ENCODE measurements around the gene AP3D1.
"Not testable (repeated sequence)": the region's sequence is repeated elsewhere in the genome, so short reads cannot be mapped to it uniquely, and the experiment has no call there.

Gene AP3D1

GRCh38 chr19:2154587-2155075, 3.3 kb upstream of the AP3D1 start:
- FAIRE-seq = no peak
- no peak for DNase-seq (ENCODE audit: low spot score)

- DNase-seq (ENCODE audit: low spot score) = no peak
- FAIRE-seq = no peak
Measured at GRCh38 chr19:2150794-2151338, 500 bp downstream of the AP3D1 start.

GRCh38 chr19:2149980-2150793, 1.2 kb downstream of the AP3D1 start:
- no peak for FAIRE-seq

DNA sequence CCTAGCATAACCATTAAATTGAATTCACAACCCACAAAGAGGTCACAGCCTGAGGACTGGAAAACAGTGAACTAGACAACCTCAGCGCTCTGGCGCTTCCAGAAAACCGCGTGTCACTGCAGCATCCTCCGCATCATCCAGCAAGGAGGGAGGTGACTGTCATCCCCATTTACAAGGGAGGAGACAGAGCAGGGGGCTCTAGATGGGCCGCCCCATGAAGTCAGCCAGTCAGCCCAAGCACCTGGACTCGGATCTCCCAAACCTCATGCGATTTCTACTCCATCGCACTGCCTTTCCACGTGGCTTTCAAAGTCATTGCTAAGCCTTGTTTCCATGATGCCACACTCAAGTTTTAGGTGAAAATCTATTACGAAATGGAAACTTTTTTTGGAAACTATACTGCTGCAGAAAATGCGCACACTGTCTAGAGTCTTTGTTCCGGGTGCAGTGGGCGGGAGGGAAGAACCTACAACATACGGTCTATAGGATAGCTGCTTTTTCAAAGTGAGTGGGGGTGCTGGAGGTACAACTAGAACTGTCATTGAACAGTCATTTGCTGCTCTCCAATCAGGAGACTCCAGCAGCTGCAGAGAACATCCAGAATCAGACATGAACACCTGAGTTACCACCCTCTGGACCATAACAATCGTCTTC, 2.8 kb downstream of the AP3D1 start:
- FAIRE-seq = no peak

More at GRCh38 chr19:2149980-2150793, 1.2 kb downstream of the AP3D1 start:
- no peak for DNase-seq (ENCODE audit: low spot score)

DNA sequence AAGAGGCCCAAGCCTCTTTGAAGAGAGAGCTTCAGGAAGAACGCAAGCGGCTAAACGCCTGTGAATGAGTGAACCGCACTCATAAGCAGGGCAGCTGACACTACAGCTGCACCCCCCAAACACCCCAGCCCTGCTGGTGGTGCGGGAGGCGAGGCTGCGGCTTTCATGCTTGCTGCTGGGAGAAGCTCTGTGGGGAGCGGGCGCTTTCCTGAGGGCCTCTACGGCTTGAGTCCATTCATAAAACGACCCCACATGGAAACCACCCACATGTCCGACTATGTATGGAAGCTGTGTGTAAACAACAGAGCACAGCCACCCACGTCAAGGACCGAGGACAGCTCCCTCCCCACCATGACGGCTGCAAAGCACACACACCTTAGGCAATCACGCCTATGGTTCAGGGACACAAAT, 5.5 kb downstream of the AP3D1 start:
- DNase-seq (ENCODE audit: low spot score) (no peak), FAIRE-seq (no peak)

More for the DNA sequence above, 2.8 kb downstream of the AP3D1 start:
- no peak for DNase-seq (ENCODE audit: low spot score)

DNA sequence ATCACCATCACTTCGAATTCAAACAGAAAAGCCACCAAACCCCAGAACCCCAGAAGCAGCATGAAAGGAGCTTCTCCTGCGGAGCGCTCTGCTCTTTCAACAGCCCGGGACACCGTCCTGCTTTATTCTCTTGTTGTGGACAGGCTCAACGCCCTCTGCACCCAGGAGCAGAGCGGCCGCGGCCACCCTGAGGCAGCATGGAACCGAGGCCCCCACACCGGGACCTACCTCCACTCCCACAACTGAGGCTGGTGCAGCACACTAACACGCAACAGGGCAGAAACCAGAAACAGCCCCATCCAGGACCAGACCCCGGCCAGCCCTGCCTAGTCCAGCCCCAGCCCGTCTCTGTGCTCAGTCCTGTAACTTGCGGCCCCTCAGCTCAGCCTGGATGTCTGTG, 7.2 kb downstream of the AP3D1 start:
- no peak for FAIRE-seq
- no peak for DNase-seq (ENCODE audit: low spot score)

DNA sequence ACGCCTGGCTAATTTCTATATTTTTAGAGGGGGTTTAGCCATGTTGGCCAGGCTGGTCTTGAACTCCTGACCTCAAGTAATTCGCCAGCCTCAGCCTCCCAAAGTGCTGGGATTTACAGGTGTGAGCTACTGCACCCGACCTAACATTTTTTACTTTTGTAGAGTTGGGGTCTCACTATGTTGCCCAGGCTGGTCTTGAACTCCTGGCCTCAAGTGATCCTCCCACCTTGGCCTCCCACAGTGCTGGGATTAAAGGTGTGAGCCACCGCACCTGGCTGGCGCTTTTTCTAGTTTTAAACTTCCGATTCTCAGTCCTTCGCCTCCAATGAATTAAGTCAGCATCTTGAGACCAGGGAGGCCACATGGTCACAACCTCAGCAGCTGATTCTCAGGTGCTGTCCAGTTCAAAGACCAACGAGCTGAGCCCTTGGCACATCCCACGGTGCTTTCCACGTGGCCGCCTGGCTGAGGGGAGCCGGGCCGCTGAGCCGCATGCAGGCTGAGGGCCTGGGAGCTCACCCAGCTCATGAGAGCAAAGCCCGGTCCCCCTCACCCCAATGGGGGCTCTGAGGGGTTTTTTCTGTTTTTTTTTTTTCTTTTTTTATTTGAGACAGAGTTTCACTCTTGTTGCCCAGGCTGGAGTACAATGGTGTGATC, 9.1 kb downstream of the AP3D1 start:
- FAIRE-seq (no peak), DNase-seq (ENCODE audit: low spot score) (no peak)

DNA sequence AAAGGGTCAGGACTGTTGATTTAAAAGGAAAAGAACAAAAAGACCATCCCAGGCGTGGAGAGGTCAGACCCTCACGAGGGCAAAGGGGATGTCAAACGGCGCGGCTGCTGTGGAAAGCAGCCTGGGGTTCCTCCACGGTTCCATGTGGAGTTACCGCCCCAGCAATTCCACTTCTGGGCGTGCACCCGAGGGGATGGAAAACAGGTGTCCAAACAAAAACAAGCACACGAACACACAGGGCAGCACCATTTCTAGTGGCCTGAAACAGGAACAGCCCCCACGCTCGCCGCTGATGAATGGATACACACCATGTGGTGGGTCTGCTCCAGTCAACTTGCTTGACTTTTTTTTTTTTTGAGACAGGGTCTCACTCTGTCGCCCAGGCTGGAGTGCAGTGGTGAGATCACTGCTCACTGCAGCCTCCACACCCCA, 11.2 kb downstream of the AP3D1 start:
- FAIRE-seq = no peak
- no peak for DNase-seq (ENCODE audit: low spot score)

- FAIRE-seq (no peak), DNase-seq (ENCODE audit: low spot score) (no peak)
Measured at GRCh38 chr19:2139385-2140137, 11.8 kb downstream of the AP3D1 start.

DNA sequence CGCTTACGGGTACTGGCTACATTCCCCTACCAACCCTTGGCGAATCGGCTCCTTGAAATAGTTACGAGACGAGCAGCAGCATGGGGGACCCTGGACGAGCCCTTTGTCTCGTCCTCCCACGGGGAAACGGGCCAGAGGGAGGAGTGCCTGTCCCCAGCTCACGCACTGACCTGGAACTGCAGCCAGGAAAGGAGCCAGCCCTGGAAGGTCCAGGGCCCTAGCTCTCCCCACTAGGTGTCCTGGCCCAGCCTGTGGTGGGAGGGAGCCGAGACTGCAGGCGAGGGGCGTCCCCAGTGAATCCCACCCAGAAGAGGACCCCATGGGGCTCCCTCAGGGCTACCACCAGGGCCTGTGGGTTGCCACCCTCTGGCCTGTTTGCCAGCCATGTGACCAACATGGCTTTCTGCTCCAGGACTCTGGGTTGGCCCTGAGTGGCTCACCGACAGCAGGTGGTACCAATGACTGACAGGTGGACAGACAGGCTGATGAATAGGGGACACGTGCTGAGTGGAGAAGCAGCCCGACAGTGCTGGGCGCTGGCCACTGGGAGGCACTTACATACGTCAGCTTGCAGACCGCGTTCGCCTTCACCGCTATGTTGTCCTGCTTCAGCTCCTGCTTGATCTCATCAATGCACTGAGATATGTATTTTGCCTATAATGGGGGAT, 13.2 kb downstream of the AP3D1 start:
- DNase-seq (ENCODE audit: low spot score) (no peak), FAIRE-seq (no peak)

GRCh38 chr19:2136796-2137195, 14.6 kb downstream of the AP3D1 start:
- DNase-seq (ENCODE audit: low spot score) = no peak

DNA sequence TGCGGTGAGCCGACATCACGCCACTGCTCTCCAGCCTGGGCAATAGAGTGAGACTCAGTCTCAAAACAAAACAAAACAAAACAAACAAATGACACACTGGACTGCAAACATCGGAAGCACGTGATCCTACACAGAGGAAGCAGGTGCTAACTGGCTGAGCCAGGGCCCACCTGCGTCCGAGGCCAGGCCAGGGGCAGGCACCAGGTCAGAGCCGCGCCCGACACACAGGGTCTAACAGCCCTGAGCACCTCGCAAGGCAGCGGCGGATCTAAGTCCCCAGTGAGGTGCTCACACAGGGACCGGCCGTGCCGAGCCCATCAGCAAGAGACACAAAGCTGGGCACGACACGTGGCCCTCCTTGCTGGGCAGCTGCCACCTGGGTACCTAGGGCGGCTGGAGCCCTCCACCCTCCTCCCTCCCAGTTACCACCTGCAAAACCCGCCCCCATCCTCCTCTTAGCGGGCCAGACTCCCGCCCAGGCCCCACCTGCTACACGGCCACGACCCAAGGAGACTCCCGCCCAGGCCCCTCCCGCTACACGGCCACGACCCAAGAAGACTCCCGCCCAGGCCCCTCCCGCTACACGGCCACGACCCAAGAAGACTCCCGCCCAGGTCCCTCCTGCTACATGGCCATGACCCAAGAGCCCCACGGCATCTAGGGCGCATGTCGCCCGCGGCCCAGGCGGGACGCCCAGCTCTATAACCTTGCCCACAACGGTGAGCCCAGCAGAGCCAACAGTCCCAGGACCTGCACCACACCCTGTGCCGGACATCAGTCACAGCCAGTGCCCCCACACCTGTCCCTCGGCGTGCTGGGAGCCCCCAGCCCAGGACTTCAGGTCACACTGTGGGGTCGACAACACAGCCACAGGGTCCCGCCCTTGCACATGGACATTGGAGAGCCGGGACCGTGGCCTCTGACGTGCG, 15.6 kb downstream of the AP3D1 start:
- DNase-seq (ENCODE audit: low spot score) = no peak

More at GRCh38 chr19:2136796-2137195, 14.6 kb downstream of the AP3D1 start:
- FAIRE-seq = no peak

DNA sequence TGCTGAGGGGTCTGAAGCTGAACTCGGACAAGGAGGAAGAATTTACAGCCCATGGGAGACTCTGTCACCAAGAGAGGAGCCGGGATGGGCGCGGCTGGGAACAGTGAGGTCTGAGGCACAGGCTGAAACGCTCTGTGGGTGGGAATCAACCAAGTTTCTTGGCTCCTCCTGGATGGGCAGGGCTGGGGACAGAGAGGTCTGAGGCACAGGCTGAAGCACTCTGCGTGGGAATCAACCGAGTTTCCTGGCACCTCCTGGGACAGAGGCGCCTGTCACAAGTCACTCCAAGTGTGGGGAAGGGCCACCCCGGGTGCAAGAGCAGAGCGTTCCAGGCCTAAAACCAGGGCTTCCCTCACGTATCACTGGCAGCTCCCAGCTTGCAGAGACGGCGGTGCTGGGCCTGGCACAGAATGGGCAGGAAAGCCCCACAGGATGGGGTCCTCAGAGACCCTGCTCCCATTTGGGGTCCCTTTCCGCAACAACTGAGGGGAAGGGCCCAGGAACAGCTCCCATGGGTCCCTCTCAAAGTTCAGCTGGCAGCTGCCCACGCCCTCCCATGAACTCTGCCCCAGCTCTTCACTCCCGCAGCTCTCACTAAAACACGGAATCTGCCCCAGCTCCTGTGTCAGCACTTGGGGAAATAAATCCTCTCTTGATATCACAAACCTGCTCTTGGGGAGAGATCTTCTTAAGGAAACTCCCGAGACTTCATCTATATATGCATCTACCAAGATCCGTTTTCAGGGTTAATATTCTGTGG, 18.5 kb downstream of the AP3D1 start:
- DNase-seq (ENCODE audit: low spot score) = no peak
- FAIRE-seq = no peak

More for the DNA sequence above, 15.6 kb downstream of the AP3D1 start:
- no peak for FAIRE-seq

- DNase-seq (ENCODE audit: low spot score) (no peak), FAIRE-seq (no peak)
Measured at GRCh38 chr19:2132191-2132590, 19.2 kb downstream of the AP3D1 start.

- FAIRE-seq; DNase-seq (ENCODE audit: low spot score): not testable (repeated sequence)
Measured at GRCh38 chr19:2131012-2131975, 20.1 kb downstream of the AP3D1 start.

GRCh38 chr19:2129892-2130770, 21.2 kb downstream of the AP3D1 start:
- no peak for DNase-seq (ENCODE audit: low spot score)
- FAIRE-seq = no peak
